M059J (cell line): ENCODE measurements around the gene DLK2. TPM values are rescaled to one million over a fixed set of nuclear protein-coding genes. Genes with fewer than 3 reads are reported as not detected.

Experiments
- DNase-seq: peaks from one replicate; pipeline ENCODE4 v3.0.0-alpha.2; 2012; ENCODE audit warnings: low read depth
- total RNA-seq: library from RNA; depleted of rRNA; stranded (reverse); fragments of >200 nt; shearing (Covaris generic); gene quantifications from 2 replicates; pipeline ENCODE4 v1.2.3, GENCODE V29; 2014

Gene DLK2
- total RNA-seq, 1 experiment from 2014 or later = 3.4 TPM

DNA sequence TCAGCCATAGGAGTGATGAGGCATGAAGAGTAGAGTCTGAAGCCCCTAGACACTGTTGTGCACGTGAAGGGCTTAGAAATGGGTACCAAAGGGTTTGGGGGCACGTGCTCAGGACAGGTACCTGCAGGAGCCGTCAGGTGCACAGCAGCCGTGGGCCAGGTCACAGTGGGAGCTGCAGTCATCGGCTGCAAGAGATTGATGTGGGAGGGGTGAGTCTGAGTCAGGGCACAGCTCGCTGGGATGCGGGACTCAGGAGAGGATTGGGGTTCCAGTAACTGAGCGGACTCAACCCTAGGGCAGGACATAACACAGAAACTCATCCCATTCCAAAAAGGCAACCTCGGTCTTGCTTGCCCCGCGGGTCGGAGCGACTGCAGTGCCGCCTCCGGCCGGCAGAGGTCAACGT, 1.1 kb downstream of the DLK2 start:
- no peak for DNase-seq

DNA sequence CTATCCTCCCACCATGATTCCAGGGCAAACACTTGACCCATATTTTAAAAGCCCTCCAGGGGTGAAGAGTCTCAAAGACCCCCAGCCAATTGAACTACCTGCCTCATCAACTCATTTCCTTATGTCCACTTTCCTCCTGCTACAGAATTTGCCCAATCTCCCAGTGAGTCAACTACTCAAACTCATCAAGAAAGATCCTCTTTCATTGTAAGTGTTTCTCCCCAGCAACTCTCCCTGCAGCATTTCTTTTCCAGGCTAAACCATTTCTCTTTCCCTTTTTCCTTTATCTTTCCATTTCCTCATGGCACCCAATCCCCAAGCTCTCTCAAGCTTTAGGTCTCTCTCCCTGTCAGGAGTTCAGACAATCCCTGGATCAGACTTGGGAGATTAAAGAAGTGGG, 1.5 kb downstream of the DLK2 start:
- DNase-seq = no peak

DNA sequence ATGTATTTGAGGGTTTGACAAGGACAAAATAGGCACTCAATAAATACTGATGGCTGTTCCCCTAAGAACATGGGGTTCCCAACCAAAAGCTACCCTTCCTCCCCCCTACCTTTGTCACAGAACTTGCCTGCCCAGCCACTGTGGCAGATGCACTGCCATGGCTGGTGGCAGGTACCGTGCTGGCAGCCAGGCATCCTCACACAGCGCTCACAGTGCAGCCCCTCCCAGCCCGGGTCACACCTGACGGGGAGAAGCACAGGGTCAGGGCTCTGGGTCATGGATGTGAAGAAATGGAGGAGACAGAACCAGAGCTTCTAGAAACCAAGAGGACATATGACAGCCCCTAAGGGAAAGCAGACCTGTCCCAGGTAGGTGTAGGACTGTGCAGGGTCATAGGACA, 2.5 kb downstream of the DLK2 start:
- no peak for DNase-seq

DNA sequence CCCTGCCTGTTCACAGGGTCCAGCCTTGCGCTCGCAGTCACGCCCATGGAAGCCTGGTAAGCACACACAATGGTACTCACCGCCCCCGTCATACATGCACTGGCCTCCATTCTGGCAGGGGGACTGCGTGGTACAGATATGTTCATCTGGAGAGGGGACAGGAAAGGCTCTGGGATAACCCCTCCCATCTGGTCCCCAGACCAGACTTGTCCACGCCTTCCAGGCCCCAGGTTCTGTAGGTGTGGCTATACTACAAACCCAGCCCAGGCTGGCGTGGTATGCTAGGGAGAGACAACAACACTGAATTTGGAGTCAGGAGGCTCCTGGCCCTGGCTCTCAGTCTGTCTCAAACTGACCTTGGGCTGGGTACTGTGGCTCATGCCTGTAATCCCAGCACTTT, 3.4 kb downstream of the DLK2 start:
- no peak for DNase-seq

DNA sequence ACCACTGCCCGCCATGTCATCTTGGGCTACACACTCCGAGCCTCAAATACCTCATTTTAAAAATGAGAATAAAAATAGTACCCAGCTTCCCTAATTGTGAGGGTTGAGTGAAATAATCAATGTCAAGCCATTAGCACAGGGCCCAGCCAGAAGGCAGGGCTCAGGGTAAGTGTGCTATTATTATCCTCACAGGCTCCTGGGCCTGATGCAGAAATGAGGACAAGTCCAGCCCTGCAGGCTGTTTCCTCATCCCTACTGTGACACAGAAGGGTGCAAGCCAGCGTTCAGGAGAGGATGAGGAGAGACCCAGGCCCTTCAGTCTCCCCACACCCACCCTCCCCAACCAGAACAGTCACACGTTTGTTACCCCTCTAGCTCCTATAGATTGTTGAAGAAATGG, 4.0 kb downstream of the DLK2 start:
- no peak for DNase-seq

DNA sequence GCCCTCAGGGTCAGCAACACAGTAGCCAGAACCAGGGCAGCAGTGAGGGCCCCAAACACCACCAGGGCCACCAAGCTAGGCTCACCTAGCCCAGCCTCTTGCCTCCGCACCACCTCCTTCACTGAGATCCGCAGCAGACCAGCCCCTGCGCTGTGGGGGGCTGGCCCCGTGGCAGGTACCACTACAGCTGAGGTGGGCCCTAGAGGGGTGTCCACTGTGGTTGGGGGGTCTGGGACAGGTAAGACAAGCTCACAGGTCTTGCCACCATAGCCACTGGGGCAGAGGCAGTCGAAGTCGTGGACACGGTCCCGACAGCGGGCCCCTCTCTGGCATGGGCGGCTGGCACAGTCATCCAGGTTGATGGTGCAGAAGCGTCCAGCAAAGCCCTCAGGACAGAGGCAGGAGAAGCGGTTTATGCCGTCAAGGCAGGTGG, 4.6 kb downstream of the DLK2 start:
- DNase-seq = no peak

DNA sequence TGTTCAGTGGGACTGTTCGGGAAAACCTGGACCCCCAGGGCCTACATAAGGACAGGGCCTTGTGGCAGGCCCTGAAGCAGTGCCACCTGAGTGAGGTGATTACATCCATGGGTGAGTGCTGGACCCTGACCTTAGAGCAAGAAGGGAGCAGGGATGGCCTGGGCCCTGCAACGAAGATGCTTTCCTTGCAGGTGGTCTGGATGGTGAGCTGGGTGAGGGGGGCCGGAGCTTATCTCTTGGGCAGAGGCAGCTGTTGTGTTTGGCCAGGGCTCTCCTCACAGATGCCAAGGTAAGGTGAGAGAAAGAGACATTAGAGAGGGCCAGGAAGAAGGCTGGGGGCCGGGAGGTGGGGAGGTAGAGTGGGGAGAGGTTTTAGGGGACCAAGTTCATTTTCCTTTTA, 6.4 kb downstream of the DLK2 start:
- no peak for DNase-seq

DNA sequence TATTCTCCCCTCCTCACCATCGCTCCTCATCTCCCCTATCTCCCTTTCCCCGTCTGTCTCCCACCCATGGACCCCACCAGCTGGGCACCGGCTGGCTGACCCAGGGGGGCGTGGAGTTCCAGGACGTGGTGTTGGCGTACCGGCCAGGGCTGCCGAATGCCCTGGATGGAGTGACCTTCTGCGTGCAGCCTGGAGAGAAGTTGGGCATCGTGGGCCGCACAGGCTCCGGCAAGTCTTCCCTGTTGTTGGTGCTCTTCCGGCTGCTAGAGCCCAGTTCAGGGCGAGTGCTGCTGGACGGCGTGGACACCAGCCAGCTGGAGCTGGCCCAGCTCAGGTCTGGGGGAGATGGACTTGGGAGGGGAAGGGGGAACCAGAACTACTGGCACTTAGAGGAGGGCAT, 7.7 kb downstream of the DLK2 start:
- DNase-seq = no peak

DNA sequence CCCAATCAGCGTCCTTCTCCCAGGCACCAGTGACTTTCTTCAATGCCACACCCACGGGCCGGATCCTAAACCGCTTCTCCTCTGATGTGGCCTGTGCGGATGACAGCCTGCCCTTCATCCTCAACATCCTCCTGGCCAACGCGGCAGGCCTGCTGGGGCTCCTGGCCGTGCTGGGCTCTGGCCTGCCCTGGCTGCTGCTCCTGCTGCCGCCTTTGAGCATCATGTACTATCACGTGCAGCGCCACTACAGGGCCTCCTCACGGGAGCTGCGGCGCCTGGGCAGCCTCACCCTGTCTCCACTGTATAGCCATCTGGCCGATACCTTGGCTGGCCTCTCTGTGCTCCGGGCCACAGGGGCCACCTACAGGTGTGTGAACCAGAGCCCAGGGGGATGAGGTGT, 9.8 kb downstream of the DLK2 start:
- no peak for DNase-seq

DNA sequence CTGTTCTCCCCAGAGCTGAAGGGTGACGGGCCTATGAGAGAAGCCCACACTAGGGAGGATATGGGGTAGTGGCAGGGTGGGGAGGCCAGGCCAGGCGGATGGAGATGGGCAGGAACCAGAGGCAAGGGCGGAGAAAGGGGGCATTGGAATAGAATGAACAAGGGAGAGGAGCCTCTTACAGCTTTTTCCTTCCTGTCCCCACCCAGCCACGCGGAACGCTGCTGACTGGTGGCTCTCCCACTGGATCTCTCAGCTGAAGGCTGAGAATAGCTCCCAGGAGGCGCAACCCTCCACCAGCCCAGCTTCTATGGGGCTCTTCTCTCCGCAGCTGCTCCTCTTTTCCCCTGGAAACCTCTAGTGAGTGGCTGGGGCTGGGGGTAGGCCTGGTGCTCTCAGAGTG, 10.8 kb downstream of the DLK2 start:
- no peak for DNase-seq

DNA sequence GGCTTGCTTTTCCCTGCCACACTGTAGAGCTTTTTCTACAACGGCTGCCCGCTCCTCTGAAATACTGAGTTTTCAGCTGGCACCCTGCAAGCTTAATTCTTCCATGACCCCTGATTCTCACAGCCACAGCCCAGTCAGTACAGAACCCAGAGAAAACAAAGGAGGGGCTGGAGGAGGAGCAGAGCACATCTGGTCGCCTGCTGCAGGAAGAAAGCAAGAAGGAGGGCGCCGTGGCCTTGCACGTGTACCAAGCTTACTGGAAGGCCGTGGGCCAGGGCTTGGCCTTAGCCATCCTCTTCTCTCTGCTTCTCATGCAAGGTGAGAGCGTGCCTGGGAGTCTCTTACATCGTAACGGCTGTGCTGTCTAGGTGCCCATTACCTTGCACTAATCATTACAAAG, 11.3 kb downstream of the DLK2 start:
- DNase-seq = no peak

DNA sequence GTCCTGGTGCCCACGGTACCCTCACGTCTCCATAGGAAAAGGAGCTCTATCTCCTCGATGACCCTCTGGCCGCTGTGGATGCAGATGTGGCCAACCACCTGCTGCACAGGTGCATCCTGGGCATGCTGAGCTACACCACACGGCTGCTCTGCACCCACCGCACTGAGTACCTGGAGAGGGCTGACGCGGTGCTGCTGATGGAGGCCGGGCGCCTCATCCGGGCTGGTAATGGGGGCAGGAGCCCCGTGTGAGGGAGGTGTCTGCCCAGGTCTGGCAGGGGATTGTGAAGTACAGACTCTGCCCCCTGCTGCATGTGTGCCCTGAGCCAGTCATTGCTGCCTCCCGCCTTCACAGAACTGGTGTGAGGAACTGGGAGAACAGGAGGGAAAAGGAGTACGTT, 12.4 kb downstream of the DLK2 start:
- DNase-seq = no peak

DNA sequence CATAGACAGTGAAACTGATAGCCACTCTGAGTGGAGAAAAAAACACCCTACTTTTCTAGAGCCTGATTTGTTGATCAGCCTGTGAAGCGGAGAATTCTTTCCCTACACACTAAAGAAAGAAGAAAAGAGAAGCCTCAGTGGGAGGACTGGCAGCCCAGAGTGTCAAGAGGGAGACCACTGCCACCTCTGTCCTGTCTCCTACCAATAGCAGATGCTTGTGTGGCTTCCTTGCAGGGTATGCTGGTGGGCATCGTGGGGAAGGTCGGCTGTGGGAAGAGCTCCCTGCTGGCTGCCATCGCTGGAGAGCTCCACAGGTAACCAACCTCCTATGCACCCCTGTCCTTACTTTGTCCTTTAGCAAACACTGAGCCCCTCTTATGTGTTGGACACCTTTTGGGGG, 17.6 kb downstream of the DLK2 start:
- DNase-seq = no peak

DNA sequence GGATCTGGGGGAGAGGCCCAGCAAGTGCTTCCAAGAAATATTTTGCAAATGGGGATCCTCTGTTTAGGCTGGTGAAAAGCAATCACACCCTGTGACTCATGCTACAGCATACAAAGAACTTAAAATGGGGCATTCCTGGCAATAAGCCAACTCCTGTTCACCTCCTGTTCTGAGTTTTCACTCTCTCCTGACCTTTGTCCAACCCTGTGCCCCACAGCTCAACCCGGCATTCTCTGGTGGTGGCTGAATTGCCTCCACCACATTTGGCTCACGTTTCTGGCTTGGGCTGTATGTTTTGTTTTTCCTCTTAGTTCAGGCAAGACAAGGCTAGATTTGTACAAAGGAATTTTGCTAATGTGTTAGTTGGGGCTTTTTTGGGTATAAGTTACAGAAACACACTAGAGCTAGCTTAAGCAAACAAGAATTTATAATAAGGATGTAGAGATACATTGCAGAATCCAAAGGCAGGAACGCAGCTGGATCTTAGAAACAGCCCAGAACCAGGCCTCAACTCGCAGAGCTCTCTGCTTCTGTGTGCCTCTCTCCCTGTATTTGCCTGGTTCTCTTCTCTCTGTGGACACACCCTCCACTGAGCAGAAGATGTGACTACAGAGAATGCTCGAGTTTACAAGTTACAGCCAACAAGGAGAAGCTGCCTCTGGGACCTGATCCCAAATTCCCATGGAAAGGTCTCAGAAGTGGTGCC, 18.6 kb downstream of the DLK2 start:
- DNase-seq = peak; percentile 91

DNA sequence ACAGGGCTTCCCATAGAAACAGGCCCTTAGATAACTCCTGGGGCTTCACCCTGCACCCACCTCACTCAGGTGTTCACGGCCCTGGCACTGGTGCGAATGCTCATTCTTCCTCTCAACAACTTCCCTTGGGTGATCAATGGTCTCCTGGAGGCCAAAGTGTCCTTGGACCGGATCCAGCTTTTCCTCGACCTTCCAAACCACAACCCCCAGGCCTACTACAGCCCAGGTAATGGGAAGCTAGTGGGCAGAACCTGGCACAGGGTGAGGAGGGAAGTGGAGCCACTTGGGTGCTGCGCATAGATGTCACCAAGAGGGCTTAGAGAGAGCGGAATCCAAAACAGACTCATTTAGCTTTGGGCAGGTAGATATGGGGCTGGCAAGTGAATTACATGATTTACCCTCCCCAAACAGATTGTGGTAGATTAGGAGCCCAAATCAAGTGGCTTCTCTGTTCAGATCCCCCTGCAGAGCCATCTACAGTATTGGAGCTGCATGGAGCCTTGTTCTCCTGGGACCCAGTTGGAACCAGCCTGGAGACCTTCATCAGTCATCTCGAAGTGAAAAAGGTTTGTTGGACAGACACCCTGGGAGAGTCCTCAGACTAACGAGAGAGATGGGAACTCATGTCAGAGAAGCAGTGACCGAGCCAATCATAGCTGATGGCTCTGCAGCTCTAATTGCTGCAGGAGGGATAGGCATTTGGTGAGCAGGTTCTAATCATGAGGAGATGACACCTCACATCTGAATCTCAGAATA, 19.5 kb downstream of the DLK2 start:
- DNase-seq = no peak

DNA sequence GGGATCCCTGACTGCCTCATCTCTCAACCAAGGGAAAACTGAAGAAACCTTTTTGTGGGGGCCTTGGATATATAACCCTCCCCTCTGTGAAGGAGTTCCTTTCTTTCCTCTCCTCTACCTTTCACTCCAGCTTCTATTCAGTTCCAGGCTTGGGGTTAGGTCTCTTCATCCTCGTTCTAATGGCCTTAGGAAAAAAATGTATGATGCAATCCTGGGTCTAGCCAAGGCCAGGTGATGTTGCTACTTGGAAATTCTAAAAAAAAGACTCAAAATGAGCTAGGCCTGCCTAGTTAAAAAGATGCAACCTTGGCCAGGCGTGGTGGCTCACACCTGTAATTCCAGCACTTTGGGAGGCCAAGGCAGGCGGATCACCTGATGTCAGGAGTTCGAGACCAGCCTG, 20.4 kb downstream of the DLK2 start:
- no peak for DNase-seq

DNA sequence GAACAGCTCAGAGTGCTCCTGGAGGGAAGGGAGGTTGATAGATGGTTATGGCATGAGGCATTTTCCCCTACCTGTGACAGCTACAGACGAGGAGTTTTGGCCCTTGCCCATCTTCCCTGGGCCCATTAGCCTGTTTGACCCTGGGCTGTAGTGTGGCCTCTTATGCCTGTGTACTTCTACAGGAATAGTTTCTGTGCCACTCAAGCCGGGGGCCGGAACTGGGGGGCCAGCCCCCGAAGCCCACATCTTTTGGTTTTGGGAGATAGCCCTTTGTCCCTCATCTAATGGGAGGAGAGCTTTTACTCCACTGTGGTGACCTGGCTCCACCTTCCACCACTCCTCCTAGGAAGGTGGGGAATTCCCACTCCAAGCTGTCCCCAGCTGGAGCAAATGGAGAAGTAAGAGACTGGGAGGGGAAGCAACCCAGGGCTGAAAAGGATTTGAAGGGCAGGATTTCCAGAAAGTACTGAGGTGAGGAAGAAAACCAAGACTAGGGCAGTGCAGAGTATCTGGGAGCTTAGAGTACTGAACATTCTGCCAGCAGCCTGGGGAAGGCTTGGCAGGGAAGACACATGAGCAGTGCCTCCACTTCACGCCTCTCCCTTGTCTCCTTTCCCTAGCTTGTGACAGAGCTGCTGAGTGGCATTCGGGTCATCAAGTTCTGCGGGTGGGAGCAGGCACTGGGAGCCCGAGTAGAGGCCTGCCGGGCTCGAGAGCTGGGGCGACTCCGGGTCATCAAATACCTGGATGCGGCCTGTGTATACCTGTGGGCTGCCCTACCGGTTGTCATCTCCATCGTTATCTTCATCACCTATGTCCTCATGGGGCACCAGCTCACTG, 21.1 kb downstream of the DLK2 start:
- DNase-seq = no peak

DNA sequence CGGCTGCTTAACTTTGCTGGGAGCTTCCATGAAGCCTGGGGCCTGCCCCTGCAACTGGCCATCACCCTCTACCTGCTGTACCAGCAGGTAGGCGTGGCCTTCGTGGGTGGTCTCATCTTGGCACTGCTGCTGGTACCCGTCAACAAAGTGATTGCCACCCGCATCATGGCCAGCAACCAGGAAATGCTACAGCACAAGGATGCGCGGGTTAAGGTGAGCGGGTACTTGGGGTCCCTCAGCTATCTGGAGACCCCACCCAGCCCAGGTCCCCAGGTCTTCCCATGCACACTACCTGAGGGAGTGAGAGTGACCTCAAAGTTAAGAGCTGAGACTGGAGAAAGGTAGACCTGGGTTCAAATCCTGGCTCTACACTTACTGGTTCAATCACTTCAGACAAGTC, 22.2 kb downstream of the DLK2 start:
- no peak for DNase-seq

DNA sequence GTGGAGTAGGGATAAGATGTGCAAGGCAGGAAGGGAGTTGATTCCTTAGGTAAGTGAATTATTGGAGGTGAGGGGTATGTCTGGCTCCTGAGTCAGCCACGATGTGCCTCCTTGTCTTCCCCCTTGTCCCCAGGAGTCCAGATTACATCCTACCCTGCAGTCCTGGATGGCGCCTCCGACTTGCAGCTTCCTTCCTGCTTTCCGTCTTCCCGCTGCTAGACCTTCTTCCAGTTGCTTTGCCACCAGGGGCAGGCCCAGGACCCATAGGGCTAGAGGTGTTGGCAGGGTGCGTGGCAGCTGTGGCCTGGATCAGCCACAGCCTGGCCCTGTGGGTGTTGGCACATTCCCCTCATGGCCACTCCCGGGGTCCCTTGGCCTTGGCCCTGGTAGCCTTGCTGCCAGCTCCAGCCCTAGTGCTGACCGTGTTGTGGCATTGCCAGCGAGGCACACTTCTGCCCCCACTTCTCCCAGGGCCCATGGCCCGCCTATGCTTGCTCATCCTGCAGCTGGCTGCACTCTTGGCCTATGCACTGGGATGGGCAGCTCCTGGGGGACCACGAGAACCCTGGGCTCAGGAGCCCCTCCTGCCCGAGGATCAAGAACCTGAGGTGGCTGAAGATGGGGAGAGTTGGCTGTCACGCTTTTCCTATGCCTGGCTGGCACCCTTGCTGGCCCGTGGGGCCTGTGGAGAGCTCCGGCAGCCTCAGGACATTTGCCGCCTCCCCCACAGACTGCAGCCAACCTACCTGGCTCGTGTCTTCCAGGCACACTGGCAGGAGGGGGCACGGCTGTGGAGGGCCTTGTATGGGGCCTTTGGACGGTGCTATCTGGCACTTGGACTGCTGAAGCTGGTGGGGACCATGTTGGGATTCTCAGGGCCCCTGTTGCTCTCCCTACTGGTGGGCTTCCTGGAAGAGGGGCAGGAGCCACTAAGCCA, 23.1 kb downstream of the DLK2 start:
- DNase-seq = no peak

DNA sequence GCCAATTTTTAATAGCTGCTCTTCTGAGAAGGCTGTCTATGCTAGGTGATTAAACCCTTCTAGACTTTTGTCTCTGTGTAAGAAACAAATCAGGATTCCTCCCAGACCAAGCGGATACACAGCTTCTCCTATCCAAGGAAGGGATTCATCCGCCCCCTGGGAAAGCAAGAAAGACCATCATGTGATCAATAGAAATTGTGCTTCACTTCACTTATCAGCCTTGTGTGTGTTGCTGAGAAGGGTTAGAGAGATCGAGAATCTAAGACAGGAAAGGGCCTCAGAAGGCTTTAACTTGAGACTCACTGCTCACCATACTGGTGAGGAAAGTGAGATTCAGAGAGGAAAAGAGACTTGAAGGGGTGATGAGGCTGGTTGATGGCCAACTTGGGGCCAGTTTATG, 26.5 kb downstream of the DLK2 start:
- DNase-seq = no peak

DNA sequence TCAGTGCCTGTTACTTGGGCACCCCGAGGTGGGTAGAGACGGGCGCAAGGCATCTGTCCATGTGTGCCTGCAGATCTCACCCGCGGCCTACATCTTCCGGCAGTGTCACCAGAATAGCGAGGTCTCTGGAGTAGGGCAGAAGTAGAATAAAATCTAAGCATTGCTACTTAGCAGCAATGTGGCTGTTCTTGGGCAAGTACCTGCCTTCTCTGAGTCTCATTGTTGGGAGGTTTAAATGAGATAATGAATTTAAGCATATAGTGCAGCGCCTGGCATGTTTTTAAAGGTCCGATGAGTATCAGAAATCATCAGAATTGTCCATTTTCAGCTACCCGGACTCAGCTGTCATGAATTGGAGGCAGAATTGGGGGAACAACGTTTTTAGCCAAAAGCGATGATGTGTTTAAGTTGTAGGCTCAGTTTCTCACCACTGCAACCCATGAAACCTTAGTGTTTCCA, 27.2 kb downstream of the DLK2 start:
- DNase-seq = no peak
